Measurements from ENCODE around the gene COX8A. TPM values are rescaled to one million over a fixed set of nuclear protein-coding genes. Genes with fewer than 3 reads are reported as not detected.

The COX8A gene
- total and polyA plus RNA-seq, 2 of the 13 experiments (the other 11 are each of a cell fraction or from before 2014, with no cell fraction given), result 202 to 406 TPM

DNA sequence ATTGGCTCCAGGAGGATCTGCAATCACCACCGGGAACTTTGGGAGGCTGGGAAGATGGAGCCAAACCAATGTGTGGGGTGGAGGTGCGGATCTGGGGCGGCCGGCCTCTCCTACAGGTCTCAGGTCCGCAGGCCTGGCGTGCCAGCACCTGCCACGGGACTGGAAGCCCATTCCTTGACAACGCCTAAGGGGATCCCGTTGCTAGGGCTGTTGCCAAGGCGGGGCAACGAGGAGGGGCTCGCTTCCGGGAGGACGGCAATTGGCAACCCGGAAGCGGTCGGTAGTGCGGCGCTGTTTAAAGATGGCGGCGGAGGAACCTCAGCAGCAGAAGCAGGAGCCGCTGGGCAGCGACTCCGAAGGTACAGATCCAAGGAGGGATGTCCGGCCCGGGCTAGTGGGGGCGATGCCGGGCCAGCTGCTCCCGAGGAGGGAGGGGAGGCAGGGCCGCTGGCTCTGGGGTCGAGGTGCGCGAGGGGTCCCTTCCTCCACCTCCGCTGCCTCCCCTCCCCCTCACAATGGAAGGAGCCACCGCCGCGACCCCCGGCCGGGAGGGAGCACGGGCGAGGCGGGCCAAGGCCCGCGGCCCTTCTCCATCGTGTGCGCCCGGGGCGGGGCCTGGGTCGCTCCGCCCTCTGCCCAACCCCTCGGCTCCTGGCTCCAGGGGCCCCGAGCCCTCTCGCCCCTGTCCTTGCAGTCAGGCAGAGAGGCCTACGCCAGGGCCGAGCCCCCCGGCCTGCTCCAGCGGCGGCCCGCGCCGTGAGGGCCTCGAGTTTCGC, 11.9 kb downstream of the COX8A start, which contains the start of gene OTUB1 (continued):
- TF ChIP-seq, protein P1, sequence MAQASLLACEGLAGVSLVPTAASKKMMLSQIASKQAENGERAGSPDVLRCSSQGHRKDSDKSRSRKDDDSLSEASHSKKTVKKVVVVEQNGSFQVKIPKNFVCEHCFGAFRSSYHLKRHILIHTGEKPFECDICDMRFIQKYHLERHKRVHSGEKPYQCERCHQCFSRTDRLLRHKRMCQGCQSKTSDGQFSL (CRISPR knock-in tag; IDR thresholded peaks at IDR 0.05), result 0 out of 2 replicates have a peak, but pooled peaks have one; percentile 50
- peak; percentile 35; the same call in 1 of the 2 replicates for TF ChIP-seq ZBTB42 (CRISPR knock-in tag; IDR thresholded peaks at IDR 0.05)
- peak; percentile 73 for TF ChIP-seq ZNF792 (CRISPR knock-in tag; IDR thresholded peaks at IDR 0.05)
- TF ChIP-seq MIER3 (CRISPR knock-in tag; IDR thresholded peaks at IDR 0.05; ENCODE audit: borderline replicate concordance), result no peak
- TF ChIP-seq, protein P2, sequence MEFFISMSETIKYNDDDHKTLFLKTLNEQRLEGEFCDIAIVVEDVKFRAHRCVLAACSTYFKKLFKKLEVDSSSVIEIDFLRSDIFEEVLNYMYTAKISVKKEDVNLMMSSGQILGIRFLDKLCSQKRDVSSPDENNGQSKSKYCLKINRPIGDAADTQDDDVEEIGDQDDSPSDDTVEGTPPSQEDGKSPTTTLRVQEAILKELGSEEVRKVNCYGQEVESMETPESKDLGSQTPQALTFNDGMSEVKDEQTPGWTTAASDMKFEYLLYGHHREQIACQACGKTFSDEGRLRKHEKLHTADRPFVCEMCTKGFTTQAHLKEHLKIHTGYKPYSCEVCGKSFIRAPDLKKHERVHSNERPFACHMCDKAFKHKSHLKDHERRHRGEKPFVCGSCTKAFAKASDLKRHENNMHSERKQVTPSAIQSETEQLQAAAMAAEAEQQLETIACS (CRISPR knock-in tag; IDR thresholded peaks at IDR 0.05), result 0 out of 2 replicates have a peak, but pooled peaks have one; percentile 44
- TF ChIP-seq ARNT (IDR thresholded peaks at IDR 0.05), result no peak
- 0 out of 2 replicates have a peak, but pooled peaks have one; percentile 80 for TF ChIP-seq ZFP37 (CRISPR knock-in tag; IDR thresholded peaks at IDR 0.05; ENCODE audit: borderline replicate concordance)
- no peak; the same call in 1 of the 2 replicates for TF ChIP-seq ZNF891 (CRISPR knock-in tag; IDR thresholded peaks at IDR 0.05)
- peak; percentile 89 for TF ChIP-seq YEATS4 (CRISPR knock-in tag; IDR thresholded peaks at IDR 0.05; ENCODE audit: borderline replicate concordance)
- TF ChIP-seq, protein P3, sequence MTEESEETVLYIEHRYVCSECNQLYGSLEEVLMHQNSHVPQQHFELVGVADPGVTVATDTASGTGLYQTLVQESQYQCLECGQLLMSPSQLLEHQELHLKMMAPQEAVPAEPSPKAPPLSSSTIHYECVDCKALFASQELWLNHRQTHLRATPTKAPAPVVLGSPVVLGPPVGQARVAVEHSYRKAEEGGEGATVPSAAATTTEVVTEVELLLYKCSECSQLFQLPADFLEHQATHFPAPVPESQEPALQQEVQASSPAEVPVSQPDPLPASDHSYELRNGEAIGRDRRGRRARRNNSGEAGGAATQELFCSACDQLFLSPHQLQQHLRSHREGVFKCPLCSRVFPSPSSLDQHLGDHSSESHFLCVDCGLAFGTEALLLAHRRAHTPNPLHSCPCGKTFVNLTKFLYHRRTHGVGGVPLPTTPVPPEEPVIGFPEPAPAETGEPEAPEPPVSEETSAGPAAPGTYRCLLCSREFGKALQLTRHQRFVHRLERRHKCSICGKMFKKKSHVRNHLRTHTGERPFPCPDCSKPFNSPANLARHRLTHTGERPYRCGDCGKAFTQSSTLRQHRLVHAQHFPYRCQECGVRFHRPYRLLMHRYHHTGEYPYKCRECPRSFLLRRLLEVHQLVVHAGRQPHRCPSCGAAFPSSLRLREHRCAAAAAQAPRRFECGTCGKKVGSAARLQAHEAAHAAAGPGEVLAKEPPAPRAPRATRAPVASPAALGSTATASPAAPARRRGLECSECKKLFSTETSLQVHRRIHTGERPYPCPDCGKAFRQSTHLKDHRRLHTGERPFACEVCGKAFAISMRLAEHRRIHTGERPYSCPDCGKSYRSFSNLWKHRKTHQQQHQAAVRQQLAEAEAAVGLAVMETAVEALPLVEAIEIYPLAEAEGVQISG (CRISPR knock-in tag; IDR thresholded peaks at IDR 0.05), result peak; percentile 77
- no peak for TF ChIP-seq ATM (IDR thresholded peaks at IDR 0.05; ENCODE audit: borderline replicate concordance)
- no peak for TF ChIP-seq ZFP1 (CRISPR knock-in tag; IDR thresholded peaks at IDR 0.05)
- TF ChIP-seq, protein P4, sequence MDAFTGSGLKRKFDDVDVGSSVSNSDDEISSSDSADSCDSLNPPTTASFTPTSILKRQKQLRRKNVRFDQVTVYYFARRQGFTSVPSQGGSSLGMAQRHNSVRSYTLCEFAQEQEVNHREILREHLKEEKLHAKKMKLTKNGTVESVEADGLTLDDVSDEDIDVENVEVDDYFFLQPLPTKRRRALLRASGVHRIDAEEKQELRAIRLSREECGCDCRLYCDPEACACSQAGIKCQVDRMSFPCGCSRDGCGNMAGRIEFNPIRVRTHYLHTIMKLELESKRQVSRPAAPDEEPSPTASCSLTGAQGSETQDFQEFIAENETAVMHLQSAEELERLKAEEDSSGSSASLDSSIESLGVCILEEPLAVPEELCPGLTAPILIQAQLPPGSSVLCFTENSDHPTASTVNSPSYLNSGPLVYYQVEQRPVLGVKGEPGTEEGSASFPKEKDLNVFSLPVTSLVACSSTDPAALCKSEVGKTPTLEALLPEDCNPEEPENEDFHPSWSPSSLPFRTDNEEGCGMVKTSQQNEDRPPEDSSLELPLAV (CRISPR knock-in tag; conservative IDR thresholded peaks at IDR 0.05; ENCODE audit: low read depth), result no peak
- TF ChIP-seq TCF7 (IDR thresholded peaks at IDR 0.05; ENCODE audit: low read depth), result no peak
- TF ChIP-seq IKZF4 (CRISPR knock-in tag; IDR thresholded peaks at IDR 0.05; ENCODE audit: borderline replicate concordance, low read depth, not compliant biosample characterization), result no peak
- no peak for TF ChIP-seq U2AF1 (optimal IDR thresholded peaks at IDR 0.05; ENCODE audit: low read depth, low read length)
- TF ChIP-seq, protein P5, sequence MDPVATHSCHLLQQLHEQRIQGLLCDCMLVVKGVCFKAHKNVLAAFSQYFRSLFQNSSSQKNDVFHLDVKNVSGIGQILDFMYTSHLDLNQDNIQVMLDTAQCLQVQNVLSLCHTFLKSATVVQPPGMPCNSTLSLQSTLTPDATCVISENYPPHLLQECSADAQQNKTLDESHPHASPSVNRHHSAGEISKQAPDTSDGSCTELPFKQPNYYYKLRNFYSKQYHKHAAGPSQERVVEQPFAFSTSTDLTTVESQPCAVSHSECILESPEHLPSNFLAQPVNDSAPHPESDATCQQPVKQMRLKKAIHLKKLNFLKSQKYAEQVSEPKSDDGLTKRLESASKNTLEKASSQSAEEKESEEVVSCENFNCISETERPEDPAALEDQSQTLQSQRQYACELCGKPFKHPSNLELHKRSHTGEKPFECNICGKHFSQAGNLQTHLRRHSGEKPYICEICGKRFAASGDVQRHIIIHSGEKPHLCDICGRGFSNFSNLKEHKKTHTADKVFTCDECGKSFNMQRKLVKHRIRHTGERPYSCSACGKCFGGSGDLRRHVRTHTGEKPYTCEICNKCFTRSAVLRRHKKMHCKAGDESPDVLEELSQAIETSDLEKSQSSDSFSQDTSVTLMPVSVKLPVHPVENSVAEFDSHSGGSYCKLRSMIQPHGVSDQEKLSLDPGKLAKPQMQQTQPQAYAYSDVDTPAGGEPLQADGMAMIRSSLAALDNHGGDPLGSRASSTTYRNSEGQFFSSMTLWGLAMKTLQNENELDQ (CRISPR knock-in tag; IDR thresholded peaks at IDR 0.05; ENCODE audit: borderline replicate concordance), result peak; percentile 68; the same call in 1 of the 2 replicates
- no peak for TF ChIP-seq ZNF878 (CRISPR knock-in tag; IDR thresholded peaks at IDR 0.05)
- TF ChIP-seq CBX5 (CRISPR knock-in tag; IDR thresholded peaks at IDR 0.05; ENCODE audit: borderline replicate concordance), result peak; percentile 55; the same call in 1 of the 2 replicates
- no peak for TF ChIP-seq SRF (IDR thresholded peaks at IDR 0.05; ENCODE audit: low read depth, low read length)

All from HepG2 (cell line).